Measurements from ENCODE around the gene NUB1. TPM values are rescaled to one million over a fixed set of nuclear protein-coding genes. Genes with fewer than 3 reads are reported as not detected.

NUB1 gene
- polyA plus RNA-seq, 4 donors = 76.2 to 95.4 (median 85.2) TPM

DNA sequence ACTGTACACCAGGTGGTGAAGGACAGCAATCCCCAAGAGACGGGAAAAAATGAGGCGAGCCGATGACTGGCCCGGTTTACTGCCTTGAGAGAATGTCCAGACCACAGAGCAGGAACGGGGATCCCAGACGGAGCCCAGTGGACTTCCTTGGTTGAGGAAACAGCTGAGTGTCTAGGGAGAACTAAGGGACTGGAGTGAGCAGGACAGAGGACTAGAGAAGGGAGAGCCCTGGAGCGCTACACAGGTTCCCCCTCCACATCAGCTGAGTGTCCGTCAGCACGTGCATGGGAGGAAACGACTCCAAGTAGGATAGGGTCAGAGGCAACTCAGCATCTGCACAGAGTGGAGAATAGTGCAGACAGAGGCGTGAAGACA is 75.3 kb downstream of the NUB1 start:
- DNase-seq (ENCODE audit: low read depth in 4 of 4, low spot score in 3 of 4) = no peak

DNA sequence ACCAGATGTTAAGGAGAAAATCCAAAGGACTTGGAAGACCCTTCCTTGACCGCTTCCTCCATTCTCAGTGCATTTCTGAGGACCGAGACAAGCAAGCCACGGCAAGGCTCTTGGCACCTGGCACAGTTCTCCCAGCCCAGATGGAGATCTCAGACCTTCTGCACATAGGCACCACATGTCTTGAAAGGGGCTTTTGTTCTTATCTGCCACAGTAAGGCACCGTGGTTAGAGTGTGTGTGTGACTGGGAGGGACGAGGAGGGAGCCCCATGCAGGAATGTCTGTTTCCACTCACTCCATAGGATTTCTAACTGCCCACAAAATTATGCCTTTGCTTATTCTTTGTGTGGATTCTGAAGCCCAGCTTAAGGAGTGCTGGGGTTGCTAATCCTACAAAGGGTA is 78.5 kb downstream of the NUB1 start:
- DNase-seq (ENCODE audit: low read depth in 4 of 4, low spot score in 3 of 4) = no peak

DNA sequence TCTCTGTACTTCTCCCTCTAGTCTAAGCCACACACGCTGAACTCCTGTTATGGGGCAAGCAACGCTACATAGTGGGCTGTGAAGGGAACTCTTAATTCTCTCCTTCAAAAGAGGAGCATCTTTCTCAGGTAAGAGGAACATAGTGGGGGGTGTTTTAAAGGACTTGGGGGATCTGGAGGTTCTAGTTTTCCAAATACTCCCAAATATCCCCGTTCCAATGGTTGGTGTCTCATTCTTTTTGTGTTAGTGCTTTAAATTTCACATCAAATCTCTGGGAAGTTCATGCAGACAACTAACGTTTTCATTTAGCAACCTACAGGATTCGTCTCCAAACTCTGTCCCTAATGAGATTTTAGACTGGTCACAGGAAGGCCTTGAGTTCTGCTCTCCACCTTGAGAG is 80.6 kb downstream of the NUB1 start:
- no peak for DNase-seq (ENCODE audit: low read depth in 4 of 4, low spot score in 3 of 4)

GRCh38 chr7:151423226-151423625 is 81.6 kb downstream of the NUB1 start:
- DNase-seq (ENCODE audit: low read depth in 4 of 4, low spot score in 3 of 4) = no peak

- no peak for DNase-seq (ENCODE audit: low read depth in 4 of 4, low spot score in 3 of 4)
Measured at GRCh38 chr7:151423936-151424335, 82.3 kb downstream of the NUB1 start.

- DNase-seq (ENCODE audit: low read depth in 4 of 4, low spot score in 3 of 4) = no peak
Measured at GRCh38 chr7:151424799-151425198, 83.2 kb downstream of the NUB1 start.

DNA sequence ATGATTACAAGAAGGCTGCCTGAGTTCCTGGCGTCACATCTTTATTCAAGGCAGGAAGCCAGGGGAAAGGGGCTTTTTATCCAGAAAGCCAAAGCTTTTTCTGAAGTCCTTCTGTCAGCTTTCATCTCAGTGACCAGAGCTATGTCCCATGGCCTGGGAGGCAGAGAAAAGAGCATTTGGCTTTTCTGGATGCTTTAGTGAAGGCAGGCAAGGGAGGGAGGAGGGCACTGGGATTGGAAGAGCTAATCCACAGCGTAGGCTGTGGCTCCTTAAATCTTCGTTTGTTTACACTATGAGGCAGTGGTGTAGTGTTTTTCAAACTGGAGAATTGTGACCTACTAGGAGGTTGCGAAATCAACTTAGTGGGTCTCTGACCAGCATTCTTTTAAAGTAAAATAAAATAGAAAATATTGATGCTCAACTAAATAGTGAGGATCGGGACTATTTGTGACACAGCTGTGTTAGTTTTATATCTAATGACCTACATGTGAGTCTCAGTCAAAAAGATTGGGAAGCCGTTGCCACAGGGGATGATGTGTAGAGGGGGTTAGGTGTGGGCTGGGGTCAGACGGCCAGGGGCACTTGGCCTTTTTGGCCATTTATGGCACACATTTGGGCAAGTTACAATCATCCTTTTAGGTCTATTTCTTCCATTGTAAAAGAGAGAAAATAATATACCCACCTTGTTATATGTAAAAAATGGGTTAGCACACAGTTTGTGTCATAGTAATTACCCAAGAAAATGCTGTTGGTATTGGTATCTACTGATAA is 84.2 kb downstream of the NUB1 start:
- no peak for DNase-seq (ENCODE audit: low read depth in 4 of 4, low spot score in 3 of 4)

GRCh38 chr7:151426441-151426903 is 84.9 kb downstream of the NUB1 start:
- no peak for DNase-seq (ENCODE audit: low read depth in 4 of 4, low spot score in 3 of 4)

DNA sequence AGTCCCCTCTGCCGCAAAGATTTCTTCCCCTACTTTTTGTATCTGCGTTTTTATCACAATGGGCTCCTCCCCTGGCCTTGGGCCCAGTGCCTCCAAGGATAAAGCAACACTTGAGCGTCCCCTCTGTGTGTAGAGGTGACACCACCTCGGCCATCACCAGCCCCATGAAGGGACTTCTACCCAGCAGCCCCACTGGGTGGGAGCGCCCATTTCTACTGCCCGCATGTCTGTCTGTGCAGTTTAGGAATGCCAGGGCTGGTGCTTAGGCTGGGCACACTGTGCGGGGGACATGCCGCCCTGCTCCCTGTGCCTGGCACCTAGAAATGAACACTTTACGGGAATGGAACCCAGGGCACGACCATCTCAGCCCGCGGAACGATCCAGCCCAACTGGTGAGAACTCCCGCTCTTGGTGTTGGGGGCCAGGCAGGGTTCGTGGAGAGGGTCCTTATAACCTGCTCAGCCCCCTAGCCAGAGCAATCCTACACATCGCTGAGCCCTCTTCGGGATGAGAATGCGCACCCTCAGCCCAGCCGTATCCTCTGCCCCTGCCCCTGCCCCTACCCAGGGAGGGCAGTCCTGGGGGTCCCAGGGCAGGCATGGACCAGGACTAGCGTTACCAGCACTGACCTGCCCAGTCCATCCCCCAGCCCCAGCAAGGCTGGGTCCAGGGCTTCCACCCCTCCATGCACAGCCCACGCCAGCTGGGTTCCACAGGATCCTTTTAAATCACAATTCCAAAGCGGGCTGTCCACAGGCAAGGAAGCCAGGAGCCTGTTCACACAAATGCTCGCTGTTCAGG is 85.5 kb downstream of the NUB1 start:
- DNase-seq (ENCODE audit: low read depth in 4 of 4, low spot score in 3 of 4) = no peak

DNA sequence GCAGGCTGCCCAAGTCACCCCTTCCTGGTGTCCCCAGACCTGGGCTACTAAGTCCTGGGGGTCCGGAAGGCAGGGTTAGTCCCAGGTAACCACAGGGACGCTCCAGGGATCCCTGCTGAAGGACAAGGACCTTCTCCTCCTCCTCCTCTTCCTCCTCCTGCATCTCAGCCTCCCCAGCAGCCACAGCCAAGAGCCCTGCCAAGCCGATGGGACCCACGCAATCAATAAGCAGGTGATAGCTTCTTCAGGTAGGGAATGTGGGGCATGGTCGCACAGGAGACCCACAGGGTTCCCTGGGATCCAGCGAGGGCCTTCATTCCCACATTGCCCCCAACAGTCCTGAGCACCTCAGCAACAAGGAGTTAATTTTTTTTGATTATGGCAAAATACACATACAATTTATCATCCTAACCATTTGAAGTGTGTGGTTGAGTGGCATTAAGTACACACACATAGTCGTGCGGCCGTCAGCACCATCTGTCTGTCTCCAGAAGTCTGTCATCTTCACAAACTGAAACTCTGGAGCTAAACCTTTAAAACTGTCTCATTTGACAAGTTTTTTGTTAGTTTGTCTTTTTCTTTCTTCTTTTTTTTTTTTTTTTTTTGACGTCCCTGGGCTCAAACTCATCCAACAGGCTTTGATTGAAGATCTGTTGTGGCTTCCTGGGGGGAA is 86.2 kb downstream of the NUB1 start:
- DNase-seq (ENCODE audit: low read depth in 4 of 4, low spot score in 3 of 4) = no peak

Other genes with a start within 250 kb of the NUB1 start
- gene GBX1, start 174.1 kb upstream of the NUB1 start, polyA plus RNA-seq (ENCODE audit: insufficient read length in 4 of 4) = under 1 TPM in 2 of 4 donors, not detected in 2; 0.27 to 0.34 TPM
- not detected for gene ASB10, start 154.6 kb upstream of the NUB1 start, polyA plus RNA-seq (ENCODE audit: insufficient read length in 4 of 4)
- gene H2BK1, start 131.3 kb upstream of the NUB1 start, polyA plus RNA-seq (ENCODE audit: insufficient read length in 4 of 4) = not detected
- gene ABCF2, start 114.6 kb upstream of the NUB1 start, polyA plus RNA-seq (ENCODE audit: insufficient read length in 4 of 4) = 10 to 100 TPM; 21.5 to 28.2 (median 25.5) TPM
- gene CHPF2, start 109.3 kb upstream of the NUB1 start, polyA plus RNA-seq (ENCODE audit: insufficient read length in 4 of 4) = 10 to 100 TPM; 23.3 to 27.1 (median 25.6) TPM
- gene SMARCD3, start 93.1 kb upstream of the NUB1 start, polyA plus RNA-seq (ENCODE audit: insufficient read length in 4 of 4) = 10 to 100 TPM; 64.8 to 92.8 (median 84.6) TPM
- 10 to 100 TPM; 17.1 to 48.1 (median 26.0) TPM for gene WDR86, start 68.2 kb downstream of the NUB1 start, polyA plus RNA-seq (ENCODE audit: insufficient read length in 4 of 4)
- gene CRYGN, start 98.3 kb downstream of the NUB1 start, polyA plus RNA-seq (ENCODE audit: insufficient read length in 4 of 4) = 1 to 10 TPM in 3 of 4 donors, under 1 TPM in 1; 0.31 to 4.0 (median 2.6) TPM
- 100 to 1,000 TPM; 124 to 168 (median 145) TPM for gene RHEB, start 178.1 kb downstream of the NUB1 start, polyA plus RNA-seq (ENCODE audit: insufficient read length in 4 of 4)

All from left renal pelvis (tissue), 4 donors.